Sigmoid colon (tissue), 4 donors: ENCODE results near the gene TVP23A.

ENCODE experiments used
- CTCF ChIP-seq, 4 experiments: fragments of 450-650 bp in 3 of 4; fragments of 200-600 bp in 1 of 4; IDR thresholded peaks; one replicate each; pipeline ENCODE4 v1.5.1; 2016 to 2019; ENCODE audit warnings: antibody characterized with exemption in 4 of 4, mild to moderate bottlenecking in 3 of 4, moderate library complexity in 2 of 4
- POLR2A ChIP-seq, 2 donors: fragments of 450-650 bp; IDR thresholded peaks; one replicate each; pipeline ENCODE4 v1.6.1; 2016; ENCODE audit warnings: antibody characterized with exemption in 2 of 2, mild to moderate bottlenecking in 2 of 2, moderate library complexity in 2 of 2
- POLR2AphosphoS5 ChIP-seq, 4 donors: sonication (generic); formaldehyde crosslinking; IDR thresholded peaks; one replicate each; pipeline ENCODE4 v1.6.1; 2017; ENCODE audit warnings: antibody characterized with exemption in 4 of 4

- TF ChIP-seq CTCF (IDR thresholded peaks at IDR 0.05) (no peak), POLR2A (IDR thresholded peaks at IDR 0.05) (no peak), POLR2AphosphoS5 (IDR thresholded peaks at IDR 0.05) (no peak)
These were observed 28.6 kb upstream of the TVP23A start for GRCh38 chr16:10847176-10847575.
